Activated CD8-positive, alpha-beta memory T cell treated with anti-CD3 and anti-CD28 coated beads for 36 hours (primary cell): ENCODE results near the gene ABLIM1. TPM values are rescaled to one million over a fixed set of nuclear protein-coding genes. Genes with fewer than 3 reads are reported as not detected.

Experiments used
- CTCF ChIA-PET: fragments of 350-600 bp; sonication (Branson Sonifier 250); formaldehyde crosslinking; loops from one replicate; lab custom pipeline; 2021; ENCODE audit warnings: antibody characterized with exemption; lab: Charles Lee
- POLR2A ChIA-PET: fragments of 350-600 bp; sonication (Branson Sonifier 250); formaldehyde crosslinking; loops from one replicate; lab custom pipeline; 2021; ENCODE audit warnings: antibody characterized with exemption; lab: Charles Lee
- total RNA-seq, 2 experiments: library from RNA; stranded (reverse); gene quantifications; one replicate each; pipeline ENCODE4 v1.2.3, GENCODE V29; 2021

ABLIM1 gene
- total RNA-seq, 2 experiments from 2014 or later, result 44.4 to 47.7 TPM

DNA sequence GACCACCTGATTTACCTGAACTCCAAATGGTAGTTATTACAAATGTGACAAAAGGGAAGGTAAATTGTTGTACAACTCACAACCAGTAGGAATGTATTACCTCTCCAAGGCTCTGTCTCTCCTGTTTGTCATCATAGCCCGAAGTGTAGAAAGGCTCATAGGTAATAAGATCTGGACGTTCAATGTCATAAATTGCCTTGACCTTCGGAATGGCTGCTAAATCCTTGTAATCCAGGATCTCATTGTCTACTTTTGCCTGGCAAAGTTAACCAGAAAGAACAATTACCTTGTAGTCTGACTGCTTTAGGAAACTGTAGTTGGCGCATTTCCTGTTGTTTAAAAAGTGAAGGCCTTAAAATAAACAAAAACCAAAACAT lies 185.2 kb downstream of the ABLIM1 start:
- CTCF ChIA-PET, result interaction anchor here (0.8 kb wide), 1 partner anchor 18 kb away, joined by 4 read pairs; no protein-coding TSS in a partner anchor

DNA sequence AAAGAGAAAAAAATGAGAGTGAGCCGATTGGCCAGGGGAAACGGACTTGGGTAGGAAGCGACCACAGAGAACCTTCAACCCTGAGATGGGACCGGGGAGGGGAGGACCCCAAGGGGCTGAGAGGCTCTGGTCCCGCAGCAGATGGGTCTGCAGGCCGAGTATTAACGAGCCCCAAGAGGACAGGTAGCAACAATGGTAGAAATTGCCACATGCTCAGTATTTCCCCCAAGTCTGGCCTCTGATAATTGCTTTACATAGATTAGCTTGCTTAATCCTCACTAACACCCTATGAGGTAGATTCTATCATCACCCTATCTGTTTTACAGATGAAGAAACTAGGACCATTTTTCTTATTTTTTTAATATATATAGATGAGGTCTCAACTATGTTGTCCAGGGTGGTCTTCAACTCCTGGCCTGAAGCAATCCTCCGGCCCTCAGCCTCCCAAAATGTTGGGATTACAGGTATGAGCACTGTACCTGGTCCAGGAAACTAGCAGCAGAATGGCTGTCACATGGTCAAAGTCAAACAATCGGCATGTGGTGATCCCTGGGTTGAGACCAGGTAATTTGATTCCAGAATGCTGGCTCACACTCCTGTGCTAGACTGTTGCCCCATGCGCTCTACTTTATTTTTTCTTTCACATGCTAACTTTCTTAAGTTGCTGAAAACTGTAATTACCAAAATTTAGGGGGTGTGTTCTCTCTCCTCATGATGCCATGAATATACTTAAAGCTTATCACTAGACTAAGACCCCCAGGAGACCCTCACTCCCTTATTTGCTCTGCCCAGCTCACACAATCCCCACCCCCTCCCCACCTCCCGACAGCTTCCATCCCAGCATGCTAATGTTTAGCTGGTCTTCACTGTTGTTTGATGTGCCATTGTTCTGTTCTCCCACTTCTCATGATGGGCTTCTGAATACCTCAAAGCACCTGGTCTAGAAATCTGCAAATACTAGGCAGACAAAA lies 185.9 kb downstream of the ABLIM1 start:
- ChIA-PET CTCF (interaction anchor here (0.8 to 2.5 kb wide), 17 partner anchors 8 to 349 kb away, joined by 3 to 8 read pairs (median 5); partner anchors contain the start of gene FHIP2A), POLR2A (no interaction called here)

More for the DNA sequence above, 185.2 kb downstream of the ABLIM1 start:
- POLR2A ChIA-PET, result no interaction called here

DNA sequence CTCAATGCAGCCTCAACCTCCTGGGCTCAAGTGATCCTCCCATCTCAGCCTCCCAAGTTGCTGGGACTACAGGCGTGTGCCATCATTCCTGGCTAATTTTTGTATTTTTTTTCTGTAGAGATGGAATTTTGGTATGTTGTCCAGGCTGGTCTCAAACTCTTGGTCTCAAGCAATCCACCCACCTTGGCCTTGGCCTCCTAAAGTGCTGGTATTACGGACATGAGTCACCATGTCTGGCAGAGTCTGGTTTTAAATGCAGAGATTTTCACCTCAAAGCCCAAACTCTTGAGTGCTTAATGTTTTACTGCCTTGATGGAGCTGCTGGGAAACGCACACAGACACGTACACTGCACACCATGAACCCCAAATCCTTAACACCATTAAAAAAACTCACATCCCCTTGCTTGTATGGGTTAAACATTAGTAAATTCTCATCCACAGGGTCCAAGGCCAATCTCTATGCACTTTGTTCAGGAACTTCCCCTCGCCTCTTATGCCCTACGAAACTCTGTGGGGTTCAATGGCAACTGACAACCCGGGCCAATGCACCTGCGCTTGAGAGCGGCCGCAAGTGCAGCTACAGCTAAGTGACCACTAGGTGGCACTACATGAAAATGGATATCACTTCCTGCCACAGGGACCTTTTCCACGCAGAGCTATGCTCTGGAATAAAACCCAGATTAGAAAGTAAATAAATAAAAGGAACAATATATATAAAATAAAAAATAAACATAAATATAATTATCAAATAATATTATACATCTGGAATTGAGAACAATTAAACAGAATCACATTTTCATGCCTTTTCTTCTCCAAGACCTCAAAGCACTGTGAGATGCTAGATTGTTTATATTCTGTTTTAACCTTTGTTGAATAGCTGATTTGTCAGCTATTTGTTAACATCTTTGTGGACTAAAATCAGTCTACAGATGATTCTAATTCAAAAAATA lies 186.8 kb downstream of the ABLIM1 start:
- CTCF ChIA-PET, result interaction anchor here (0.8 to 2.5 kb wide), 19 partner anchors 9 to 350 kb away, joined by 3 to 8 read pairs (median 5); partner anchors contain the start of gene FHIP2A
- POLR2A ChIA-PET, result no interaction called here

DNA sequence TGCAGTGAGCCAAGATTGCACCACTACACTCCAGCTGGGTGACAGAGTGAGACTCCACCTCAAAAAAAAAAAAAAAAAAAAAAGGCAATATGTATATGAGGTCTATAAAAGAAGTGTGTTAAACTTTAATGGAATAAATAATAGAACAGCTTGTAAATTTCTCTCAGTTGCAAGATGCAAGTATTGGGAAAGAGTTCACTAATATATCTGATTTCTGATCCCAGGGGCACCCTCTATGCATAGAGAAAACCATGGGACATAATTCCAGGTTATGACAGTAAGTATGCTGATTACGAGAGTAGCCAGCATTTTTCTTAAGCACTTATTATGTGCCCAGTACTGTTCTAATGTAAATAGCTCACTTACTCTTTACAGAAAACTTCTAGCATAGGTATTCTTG lies 187.7 kb downstream of the ABLIM1 start:
- ChIA-PET POLR2A (interaction anchor here (0.6 kb wide), 1 partner anchor 70 kb away, joined by 3 read pairs; no protein-coding TSS in a partner anchor), CTCF (interaction anchor here (1.3 to 2.5 kb wide), 5 partner anchors 16 to 234 kb away, joined by 3 to 7 read pairs (median 5); no protein-coding TSS in a partner anchor)

DNA sequence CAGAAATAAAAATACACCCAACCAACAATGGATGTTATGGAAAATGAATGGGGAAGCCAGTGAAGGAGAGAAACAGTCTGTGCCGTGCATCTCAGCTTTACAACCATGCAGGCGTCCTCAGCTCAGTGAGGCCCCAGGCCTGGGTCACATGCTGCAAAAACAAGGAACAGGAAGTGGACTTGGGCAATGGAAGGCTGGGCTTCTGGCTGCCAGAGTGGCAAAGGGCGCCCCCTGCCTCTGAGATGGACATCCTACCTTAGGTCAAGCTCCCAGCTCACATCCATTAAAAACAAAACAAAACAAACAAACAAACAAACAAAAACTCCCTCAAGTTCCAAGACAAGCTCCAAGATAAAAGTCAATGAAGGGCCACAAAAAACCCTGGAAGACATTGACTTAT lies 199.1 kb downstream of the ABLIM1 start:
- CTCF ChIA-PET, result interaction anchor here (0.6 to 2.9 kb wide), 4 partner anchors 12 to 155 kb away, joined by 3 to 22 read pairs (median 5); no protein-coding TSS in a partner anchor
- POLR2A ChIA-PET, result no interaction called here

DNA sequence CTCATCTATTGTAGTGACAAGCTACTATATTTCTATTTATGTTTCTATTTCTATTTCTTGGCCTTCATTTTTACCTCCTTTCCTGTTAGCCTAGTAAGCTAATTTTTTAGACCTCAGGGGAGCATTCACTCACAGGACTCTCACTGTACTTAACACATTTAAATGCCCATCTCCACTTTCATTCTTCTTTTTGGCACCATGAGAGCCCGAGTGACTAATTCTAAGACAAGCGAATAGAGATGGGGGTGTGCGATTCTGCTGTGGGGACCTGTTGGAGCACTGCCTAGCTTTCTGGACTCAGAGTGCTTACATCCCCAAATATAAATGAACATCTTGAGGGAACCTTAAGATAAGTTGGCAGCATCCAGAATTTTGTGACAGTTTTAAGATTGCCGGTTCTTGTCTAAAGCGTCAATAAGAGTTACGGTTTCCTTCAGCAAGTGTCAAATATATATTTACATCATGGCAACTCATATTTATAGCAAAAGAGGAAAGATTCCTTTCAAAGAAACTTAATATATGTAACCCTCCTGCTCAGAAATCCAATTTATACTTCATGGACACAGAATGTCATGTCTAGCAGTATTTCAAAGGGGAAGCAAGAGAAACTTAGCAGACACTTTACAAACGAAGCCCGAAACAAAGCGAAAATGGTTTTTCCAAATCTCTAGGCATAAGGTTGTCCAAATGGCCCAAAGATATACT lies 199.7 kb downstream of the ABLIM1 start:
- POLR2A ChIA-PET, result no interaction called here
- CTCF ChIA-PET, result interaction anchor here (1.2 to 2.9 kb wide), 3 partner anchors 13 to 155 kb away, joined by 3 to 22 read pairs (median 7); no protein-coding TSS in a partner anchor

DNA sequence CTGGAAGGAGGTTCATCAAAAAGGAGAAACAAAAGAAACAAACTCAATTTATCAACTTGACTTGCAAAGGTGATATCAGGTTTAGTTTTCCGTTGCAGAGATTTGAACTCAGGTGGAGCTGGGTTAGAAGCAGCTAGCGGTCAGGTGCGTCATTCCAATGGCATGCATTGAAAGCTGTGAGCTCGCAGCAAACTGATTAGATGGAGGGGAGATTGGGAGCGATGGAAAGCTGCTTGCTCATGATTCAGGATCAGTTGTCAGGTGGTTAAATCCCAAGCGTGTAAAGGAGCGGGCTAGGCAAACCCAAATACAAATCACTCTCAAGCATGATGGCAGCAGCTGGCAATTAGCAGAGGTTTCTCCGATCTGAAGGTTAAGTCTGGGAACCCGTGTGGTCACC lies 204.5 kb downstream of the ABLIM1 start:
- CTCF ChIA-PET, result no interaction called here
- POLR2A ChIA-PET, result no interaction called here

DNA sequence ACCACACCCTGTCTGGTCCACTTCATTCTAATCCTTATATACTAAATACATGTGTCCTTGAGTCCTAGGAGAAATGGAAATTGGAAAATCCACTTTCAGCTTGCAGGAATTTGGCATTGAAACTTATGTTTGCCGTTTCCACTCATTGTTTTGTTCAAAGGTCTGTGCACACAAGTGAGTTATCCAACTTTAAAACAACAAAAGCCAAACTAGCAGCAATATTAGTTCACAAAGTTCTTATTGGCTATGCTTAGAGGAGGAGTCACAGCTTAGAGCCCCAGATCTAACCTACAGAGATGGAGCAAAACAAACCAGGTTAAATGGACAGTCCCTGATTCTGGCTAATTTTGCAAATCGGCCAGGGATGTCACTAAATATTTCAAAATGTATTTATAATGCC lies 209.2 kb downstream of the ABLIM1 start:
- POLR2A ChIA-PET, result no interaction called here
- CTCF ChIA-PET, result no interaction called here

DNA sequence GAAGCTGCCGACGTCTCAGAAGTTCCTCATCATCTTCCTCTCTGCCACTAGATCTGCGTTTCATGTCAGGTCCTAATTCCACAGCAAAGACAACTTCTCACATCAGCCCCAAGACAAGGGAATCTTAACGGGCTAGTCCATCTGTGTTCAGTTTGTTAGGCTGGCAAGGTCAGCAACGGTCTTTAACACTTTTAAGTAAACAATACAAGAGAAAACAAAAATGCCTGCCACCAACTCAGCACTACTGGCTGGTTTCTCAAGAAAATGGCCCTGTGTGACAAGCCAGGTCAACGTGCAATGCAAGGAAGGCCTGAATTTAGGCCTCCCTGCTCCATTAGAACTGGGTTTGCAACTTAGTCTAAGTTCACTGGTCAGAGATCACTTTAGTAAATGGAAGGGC lies 212.7 kb downstream of the ABLIM1 start:
- CTCF ChIA-PET, result no interaction called here
- POLR2A ChIA-PET, result no interaction called here

DNA sequence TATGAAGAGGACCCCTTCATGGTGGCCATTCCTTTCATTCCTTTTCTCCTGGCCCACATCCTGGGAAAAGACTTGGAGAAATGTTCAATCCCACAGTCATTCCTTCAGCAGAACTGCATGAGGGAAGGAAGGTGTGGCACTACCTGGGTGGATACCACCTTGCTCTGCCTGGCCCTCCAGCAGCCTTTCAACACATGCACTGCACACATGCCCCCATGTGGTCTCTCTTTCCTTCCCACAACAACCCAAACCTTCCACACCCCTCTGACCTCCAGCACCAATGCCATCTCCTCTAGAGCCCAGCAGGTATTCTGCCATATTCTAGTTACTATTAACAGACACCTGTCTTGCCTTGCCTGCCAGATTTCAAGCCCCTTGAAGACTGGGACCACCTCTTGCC lies 213.3 kb downstream of the ABLIM1 start:
- ChIA-PET POLR2A (no interaction called here), CTCF (no interaction called here)

DNA sequence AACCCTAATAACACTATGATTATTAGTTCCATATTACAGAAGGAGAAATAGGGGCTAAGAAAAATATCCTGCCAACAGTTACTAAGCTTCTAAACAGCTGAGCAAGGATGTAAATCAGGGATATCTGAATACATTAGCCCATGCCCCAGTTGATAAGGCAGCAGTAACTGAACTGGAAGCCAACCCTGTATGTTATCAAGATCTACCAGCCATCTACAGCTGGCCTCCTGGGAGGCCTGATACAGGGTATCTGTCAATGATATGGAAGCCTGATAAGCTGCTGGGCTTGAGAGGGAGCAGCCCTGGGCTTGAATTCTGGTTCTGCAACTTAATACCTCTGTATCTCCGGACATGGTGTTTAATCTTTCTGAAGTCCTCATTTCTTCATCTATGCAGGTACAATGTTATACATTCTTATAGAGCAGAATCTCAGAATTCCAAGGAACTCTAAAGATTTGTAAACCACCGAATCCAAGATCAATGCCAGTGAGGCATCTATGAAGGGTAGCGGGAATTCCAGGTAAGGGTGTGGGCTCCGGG lies 215.9 kb downstream of the ABLIM1 start:
- POLR2A ChIA-PET, result no interaction called here
- CTCF ChIA-PET, result interaction anchor here (0.6 to 1.5 kb wide), 2 partner anchors 90 to 380 kb away, joined by 3 read pairs; partner anchors contain the start of gene FHIP2A

DNA sequence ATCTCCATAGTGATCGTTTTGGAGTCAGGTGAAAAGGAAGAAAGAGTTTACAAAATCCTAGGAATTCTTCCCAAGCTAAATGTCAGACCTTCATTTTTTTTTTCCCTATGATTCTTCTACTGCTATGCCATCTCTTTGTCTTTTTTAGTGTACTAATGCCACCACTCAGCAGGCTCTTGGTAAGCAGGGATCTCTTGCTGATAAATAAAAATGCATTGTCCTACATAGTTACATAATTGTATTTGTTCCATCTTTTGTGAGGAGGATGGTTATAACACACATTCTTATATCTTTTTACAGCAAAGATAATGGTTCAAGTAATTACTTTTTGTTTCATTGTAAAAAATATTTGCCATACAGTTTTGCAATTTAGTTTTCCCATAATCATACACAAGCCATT lies 217.0 kb downstream of the ABLIM1 start:
- ChIA-PET POLR2A (no interaction called here), CTCF (no interaction called here)

DNA sequence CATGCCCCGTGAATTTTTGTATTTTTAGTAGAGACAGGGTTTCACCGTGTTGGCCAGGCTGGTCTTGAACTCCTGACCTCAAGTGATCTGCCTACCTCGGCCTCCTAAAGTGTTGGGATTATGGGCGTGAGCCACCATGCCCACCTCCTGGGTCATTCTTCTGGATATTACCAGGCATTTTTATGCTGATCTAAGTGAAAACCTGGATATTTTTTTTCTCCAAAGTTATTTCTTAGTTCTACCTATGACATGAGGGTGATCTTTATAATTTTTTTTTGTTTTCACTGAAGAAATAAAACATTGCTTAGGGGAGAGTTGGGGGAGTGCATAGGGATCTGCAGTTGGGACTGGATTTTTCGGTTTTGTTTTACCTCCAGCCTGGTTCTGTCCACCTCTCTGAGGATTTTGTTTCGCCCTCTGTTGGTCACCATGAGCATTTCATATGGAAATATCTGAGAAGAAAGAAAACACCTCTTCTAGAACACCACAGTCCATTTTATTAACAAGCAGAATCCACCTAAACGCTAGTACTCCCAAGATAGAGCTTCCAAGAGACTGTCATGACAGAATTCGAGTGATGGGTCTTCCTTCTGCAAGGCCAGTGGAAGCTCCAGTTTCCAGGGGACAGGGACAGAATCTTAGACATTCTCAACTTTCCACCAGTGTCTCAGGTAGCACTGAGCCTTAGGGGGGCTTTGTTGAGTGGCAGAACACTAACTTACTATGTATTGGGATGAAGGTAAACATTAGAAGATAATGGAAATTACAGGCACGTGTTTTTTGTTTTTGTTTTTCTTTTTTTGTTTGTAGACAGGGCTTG lies 220.4 kb downstream of the ABLIM1 start:
- CTCF ChIA-PET, result no interaction called here
- POLR2A ChIA-PET, result no interaction called here

DNA sequence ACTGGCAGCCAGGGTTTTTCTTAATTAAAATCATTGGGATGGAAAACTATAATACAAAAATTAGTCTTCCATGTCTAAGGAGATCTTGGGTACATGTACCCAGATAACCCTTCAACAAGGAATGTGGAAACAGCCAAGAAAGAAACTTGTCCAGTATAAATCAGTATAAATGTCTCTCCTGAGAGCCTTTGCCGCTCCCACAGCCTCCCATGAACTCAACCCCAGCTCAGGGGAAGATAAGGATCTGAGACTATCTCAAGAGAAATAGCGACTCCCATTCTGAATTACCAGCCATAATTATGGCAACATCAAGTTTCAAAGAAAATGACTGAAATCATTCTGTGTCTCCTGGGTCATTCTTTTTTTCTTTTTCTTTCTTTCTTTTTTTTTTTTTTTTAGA lies 221.1 kb downstream of the ABLIM1 start:
- CTCF ChIA-PET, result no interaction called here
- POLR2A ChIA-PET, result no interaction called here

DNA sequence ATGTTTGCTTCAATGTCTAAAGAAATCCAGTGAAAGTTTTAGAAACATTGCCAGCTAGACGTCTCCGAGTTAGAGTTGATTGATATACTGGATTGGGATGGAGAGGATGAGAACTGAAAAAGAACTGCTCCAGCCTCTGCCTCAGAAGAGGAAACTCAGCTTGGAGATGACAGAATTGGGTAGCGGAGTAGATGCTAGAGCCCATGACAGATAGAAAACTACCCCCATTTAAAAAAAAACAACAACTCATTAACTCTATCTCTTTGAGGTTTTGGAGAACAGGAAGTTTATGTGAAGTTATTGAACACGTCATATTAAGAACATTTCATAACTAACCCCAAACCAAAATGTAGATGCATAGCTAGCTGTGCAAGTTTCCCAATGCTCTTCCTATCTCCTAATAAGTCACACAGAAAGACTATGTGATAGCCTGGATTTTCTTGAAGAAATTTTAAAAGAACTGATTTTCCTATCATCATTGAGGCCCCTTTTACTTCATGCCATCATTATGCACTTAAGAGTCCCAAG lies 225.4 kb downstream of the ABLIM1 start:
- ChIA-PET CTCF (no interaction called here), POLR2A (no interaction called here)

DNA sequence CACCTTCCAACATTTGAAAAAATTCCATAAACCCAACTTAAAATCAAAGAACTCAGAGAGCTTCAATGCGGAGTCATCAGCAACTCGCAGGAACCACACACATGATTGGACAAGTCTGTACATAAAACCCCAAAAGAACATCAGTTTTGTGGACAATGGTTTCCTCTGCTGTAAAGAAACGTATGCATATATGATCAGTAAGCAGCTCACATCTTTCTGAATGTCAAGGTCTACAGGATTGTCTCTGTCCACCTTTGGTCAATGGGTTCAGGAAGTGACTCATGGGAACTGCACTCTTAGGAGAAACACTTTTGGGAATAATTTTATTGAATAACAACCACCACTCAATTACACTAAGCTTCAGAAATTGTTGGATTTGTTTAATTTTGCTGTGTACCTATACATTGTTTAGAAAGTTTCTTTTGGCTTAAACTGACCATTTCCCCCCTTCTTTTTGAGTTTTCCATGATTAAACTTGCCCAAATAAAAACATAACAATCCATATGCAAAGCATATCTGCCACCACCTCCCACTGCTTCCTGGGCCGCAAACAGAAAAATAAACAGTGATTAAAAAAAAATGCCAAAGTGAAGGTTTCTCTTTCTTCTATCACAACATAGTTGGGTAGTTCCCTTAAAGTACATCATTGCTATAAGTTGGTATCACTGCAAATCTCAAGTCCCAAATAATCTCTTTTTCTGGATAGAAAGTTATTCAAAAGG lies 226.5 kb downstream of the ABLIM1 start:
- POLR2A ChIA-PET, result no interaction called here
- CTCF ChIA-PET, result no interaction called here
